PFSK-1 (cell line): ENCODE measurements around the gene CNTNAP2.

ENCODE experiments used
- FOXP2 ChIP-seq: optimal IDR thresholded peaks from 2 replicates; pipeline ENCODE3; 2011; ENCODE audit warnings: borderline replicate concordance, control low read depth, inconsistent platforms; ENCODE audit not compliant: insufficient read depth; ENCODE audit errors: extremely low read length, extremely low read depth
- POLR2AphosphoS5 ChIP-seq: IDR thresholded peaks from 2 replicates; pipeline ENCODE4 v1.6.1; 2012; ENCODE audit warnings: low read depth, mild to moderate bottlenecking, control low read depth, low read length, moderate library complexity
- SIN3A ChIP-seq: IDR thresholded peaks from 2 replicates; pipeline ENCODE4 v1.6.1; 2012; ENCODE audit warnings: mild to moderate bottlenecking, low read length, moderate library complexity, borderline replicate concordance; ENCODE audit not compliant: insufficient read depth
- TAF1 ChIP-seq: IDR thresholded peaks from 2 replicates; pipeline ENCODE4 v1.6.1; 2012; ENCODE audit warnings: low read length, control low read depth, borderline replicate concordance; ENCODE audit not compliant: insufficient read depth
- TF ChIP-seq, protein P1 (sequence below), 2 experiments: IDR thresholded peaks; 2 replicates each; pipeline versions ENCODE4 v1.6.1 to v1.8.0; 2011 to 2012; ENCODE audit warnings: low read depth in 2 of 2, low read length in 2 of 2, control low read depth in 1 of 2, inconsistent platforms in 1 of 2, mild to moderate bottlenecking in 1 of 2, moderate library complexity in 1 of 2; ENCODE audit not compliant: insufficient read depth in 1 of 2

The CNTNAP2 gene

DNA sequence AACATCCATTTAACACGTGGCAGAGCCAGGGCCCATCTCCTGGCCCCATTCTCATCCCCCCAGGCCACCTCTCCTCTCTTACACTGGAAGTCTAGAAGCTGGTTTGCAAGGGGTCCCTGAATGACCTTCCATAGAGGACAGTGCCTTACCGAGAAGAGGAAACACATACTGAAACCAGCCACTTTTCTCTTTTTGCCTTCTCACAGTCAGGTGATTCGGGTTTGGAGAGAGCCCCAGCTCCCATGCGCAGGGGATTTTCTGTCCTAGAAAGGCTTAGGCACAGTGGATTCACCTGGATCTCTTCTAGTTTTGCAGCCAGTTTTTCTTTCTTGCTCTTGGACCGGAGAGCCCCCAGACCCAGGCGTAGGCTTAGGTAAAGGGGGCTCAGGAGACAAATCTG is 2139.8 kb downstream of the CNTNAP2 start:
- no peak for TF ChIP-seq TAF1
- no peak for TF ChIP-seq SIN3A
- TF ChIP-seq, protein P1, sequence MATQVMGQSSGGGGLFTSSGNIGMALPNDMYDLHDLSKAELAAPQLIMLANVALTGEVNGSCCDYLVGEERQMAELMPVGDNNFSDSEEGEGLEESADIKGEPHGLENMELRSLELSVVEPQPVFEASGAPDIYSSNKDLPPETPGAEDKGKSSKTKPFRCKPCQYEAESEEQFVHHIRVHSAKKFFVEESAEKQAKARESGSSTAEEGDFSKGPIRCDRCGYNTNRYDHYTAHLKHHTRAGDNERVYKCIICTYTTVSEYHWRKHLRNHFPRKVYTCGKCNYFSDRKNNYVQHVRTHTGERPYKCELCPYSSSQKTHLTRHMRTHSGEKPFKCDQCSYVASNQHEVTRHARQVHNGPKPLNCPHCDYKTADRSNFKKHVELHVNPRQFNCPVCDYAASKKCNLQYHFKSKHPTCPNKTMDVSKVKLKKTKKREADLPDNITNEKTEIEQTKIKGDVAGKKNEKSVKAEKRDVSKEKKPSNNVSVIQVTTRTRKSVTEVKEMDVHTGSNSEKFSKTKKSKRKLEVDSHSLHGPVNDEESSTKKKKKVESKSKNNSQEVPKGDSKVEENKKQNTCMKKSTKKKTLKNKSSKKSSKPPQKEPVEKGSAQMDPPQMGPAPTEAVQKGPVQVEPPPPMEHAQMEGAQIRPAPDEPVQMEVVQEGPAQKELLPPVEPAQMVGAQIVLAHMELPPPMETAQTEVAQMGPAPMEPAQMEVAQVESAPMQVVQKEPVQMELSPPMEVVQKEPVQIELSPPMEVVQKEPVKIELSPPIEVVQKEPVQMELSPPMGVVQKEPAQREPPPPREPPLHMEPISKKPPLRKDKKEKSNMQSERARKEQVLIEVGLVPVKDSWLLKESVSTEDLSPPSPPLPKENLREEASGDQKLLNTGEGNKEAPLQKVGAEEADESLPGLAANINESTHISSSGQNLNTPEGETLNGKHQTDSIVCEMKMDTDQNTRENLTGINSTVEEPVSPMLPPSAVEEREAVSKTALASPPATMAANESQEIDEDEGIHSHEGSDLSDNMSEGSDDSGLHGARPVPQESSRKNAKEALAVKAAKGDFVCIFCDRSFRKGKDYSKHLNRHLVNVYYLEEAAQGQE (IDR thresholded peaks at IDR 0.05; ENCODE audit: insufficient read depth in 1 of 2, low read depth in 2 of 2, low read length in 2 of 2), result no peak
- no peak for TF ChIP-seq POLR2AphosphoS5
- no peak for TF ChIP-seq FOXP2

DNA sequence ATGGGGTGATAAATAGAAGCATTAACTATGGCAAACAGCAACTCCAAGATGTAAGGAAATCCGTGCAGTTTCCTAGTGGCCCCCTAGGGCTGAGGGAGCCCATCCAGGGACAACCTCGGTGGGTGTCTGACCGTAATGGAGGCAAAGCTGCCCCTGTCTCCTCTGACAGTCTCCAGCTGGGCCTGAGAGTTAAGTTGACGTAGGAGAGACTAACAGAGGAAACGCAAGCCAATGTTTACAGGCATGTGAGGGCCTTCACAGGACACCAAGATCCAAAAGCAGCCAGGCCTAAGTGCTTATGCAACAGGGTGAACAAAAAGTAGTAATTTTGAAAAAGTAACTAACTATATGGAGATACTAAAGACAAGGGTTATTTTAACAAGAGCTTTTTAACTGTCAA is 2144.0 kb downstream of the CNTNAP2 start:
- TF ChIP-seq, protein P1 (IDR thresholded peaks at IDR 0.05; ENCODE audit: insufficient read depth in 1 of 2, low read depth in 2 of 2, low read length in 2 of 2), result no peak
- no peak for TF ChIP-seq SIN3A
- no peak for TF ChIP-seq FOXP2
- TF ChIP-seq POLR2AphosphoS5, result no peak
- no peak for TF ChIP-seq TAF1

DNA sequence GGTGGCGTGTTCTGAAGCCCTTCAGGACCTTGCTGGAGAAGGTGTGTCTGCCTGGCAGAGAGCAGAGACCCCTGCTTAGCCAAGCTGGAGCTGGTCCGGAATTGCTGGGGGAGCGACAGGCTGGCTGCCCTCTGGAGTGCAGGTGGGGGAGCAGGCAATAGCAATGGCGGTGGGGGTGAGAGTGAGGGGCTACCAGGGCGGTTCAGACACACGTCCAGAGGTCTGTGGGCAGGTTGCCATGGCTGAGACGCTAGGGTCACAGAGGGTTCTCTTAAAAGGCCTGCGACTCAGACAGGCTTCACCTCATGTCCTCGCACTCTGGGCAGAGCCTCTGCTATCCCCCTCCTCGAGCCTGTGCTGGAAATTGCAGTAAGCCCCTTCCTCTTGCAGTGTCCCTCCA is 2144.9 kb downstream of the CNTNAP2 start:
- no peak for TF ChIP-seq FOXP2
- TF ChIP-seq, protein P1 (IDR thresholded peaks at IDR 0.05; ENCODE audit: insufficient read depth in 1 of 2, low read depth in 2 of 2, low read length in 2 of 2), result no peak
- TF ChIP-seq TAF1, result no peak
- no peak for TF ChIP-seq SIN3A
- no peak for TF ChIP-seq POLR2AphosphoS5

DNA sequence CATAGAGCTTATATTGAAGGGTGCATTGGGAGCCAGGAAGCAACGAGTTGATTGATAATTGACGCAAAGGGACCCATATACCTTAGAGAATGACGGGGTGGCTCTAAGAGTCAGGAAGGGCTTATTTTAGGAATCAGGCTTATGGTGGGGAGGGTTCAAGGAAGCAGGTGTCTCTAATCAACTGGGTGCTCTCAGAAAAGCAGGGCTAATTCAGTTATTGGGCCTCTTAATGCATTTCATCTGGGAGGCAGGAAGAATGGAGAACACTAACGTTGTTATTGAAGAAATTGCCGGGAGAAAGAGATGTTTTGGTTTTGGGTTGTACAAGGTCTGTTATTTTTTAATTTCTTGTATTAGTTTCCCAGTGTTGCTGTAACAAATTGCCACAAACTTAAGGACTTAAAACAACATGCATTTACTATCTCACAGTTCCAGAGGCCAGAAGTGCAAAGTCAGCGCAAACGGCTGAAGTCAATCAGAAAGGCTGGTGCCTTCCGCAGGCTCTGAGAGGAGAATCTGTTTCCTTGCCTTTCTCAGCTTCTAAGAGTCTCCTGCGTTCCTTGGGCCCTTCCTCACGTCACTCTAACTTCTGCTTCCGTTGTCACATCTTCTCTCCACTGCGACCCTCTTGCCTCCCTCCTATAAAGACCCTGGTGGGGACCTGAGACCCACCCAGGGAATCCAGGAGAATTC is 2145.5 kb downstream of the CNTNAP2 start:
- no peak for TF ChIP-seq TAF1
- TF ChIP-seq POLR2AphosphoS5, result no peak
- TF ChIP-seq, protein P1 (IDR thresholded peaks at IDR 0.05; ENCODE audit: insufficient read depth in 1 of 2, low read depth in 2 of 2, low read length in 2 of 2), result no peak
- no peak for TF ChIP-seq SIN3A
- TF ChIP-seq FOXP2, result no peak
